HG02970 (cell line): ENCODE results near the gene CCDC190.
"Not testable (repeated sequence)": the region's sequence is repeated elsewhere in the genome, so short reads cannot be mapped to it uniquely, and the experiment has no call there.

ENCODE experiments used
- ATAC-seq: cut with Tn5 transposase; IDR thresholded peaks from one replicate; pipeline ENCODE4 v1.9.1; 2021; ENCODE audit warnings: mild to moderate bottlenecking, moderate library complexity, moderate number of reproducible peaks; ENCODE audit not compliant: unreplicated experiment, low FRiP score

Gene CCDC190

GRCh38 chr1:162838863-162839262 is 22.1 kb downstream of the CCDC190 start:
- ATAC-seq = no peak

DNA sequence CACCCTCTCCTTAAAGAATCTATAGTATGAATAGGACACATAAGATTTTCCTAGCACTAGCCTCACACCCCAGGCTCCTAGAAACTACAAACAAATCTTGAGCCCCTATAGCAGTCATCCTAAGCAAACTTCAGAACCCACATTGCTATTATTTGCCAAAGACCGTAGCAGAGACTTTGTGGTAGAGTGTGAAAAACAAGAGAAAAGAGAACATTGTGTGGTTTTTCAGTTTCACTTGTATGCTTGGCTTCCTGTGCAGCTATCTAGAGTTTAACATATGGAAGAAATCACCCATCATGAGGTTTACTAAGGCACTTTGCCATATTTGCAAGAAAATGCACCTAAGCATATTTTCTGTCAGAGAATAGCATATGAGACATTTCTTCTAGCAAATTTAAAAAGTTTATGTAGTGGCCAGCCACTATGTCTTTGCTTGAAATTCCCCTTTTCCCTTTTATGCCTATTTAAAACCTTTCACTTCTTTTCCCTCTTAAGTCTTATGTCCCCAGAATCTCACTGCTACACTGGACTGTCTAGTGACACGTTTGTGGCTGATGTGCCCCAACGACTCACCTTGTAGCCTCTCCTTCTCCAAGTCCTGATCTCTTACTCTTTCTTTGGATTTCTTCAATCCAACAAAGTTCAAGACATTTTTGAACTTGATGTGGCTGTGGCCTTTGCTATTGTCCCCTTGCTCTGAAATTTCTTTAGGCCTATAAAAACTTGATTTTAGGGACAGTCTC is 25.6 kb downstream of the CCDC190 start:
- ATAC-seq = no peak

- ATAC-seq = no peak
These were observed 28.5 kb downstream of the CCDC190 start for GRCh38 chr1:162832470-162832869.

DNA sequence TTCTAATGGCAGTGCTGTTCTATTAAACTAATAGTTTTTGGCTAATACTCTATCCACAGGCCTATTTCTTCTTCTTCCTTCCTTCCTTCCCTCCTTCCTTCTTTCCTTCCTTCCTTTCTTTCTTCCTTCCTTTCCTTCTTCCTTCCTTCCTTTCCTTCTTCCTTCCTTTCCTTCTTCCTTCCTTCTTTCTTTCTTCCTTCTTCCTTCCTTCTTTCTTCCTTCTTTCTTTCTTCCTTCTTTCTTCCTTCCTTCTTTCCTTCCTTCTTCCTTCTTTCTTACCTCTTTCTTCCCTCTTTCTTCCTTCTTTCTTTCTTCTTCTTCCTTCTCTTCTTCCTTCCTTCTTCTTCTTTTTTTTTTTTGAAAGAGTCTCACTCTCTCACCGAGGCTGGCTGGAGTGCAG is 31.7 kb downstream of the CCDC190 start:
- no peak for ATAC-seq

GRCh38 chr1:162823771-162824525 is 37.0 kb downstream of the CCDC190 start:
- ATAC-seq = no peak

- ATAC-seq = no peak
These were observed 37.7 kb downstream of the CCDC190 start for GRCh38 chr1:162823231-162823630.

GRCh38 chr1:162822391-162823200 is 38.4 kb downstream of the CCDC190 start:
- no peak for ATAC-seq

DNA sequence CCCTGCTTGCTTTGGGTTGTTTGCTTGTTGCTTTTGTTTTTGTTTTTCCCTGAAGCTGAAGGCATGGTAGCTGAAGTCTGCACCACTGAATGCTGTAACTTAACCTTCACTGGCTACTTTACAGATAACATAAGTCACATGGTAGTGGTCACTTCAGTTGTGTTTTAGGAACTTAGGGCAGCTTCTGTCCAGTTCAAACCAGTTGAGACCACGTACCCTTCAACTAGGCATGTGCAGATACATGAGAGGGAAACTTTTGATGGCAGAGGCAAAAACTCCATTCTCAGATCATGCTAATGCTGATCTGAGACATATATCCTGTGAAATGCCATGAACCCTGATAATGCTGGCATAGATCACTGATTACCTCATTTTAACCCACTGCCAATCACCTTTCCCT is 42.3 kb downstream of the CCDC190 start:
- ATAC-seq = not testable (repeated sequence)

- not testable (repeated sequence) for ATAC-seq
These were observed 42.8 kb downstream of the CCDC190 start for GRCh38 chr1:162818136-162818535.

- not testable (repeated sequence) for ATAC-seq
These were observed 48.6 kb downstream of the CCDC190 start for GRCh38 chr1:162812357-162812756.

DNA sequence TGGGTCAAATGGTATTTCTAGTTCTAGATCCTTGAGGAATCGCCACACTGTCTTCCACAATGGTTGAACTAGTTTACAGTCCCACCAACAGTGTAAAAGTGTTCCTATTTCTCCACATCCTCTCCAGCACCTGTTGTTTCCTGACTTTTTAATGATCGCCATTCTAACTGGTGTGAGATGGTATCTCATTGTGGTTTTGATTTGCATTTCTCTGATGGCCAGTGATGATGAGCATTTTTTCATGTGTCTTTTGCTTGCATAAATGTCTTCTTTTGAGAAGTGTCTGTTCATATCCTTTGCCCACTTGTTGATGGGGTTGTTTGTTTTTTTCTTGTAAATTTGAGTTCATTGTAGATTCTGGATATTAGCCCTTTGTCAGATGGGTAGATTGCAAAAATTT is 53.5 kb downstream of the CCDC190 start:
- ATAC-seq = not testable (repeated sequence)
